ENCODE measurements around the gene NTN5.

GRCh38 chr19:48676487-48676886 is 3.7 kb upstream of the NTN5 start:
- TF ChIP-seq POLR2A (IDR thresholded peaks at IDR 0.05; ENCODE audit: low read depth, low read length) (no peak), POLR2AphosphoS5 (IDR thresholded peaks at IDR 0.05; ENCODE audit: low read depth, low read length) (no peak), SPI1 (IDR thresholded peaks at IDR 0.05; ENCODE audit: low read depth, low read length) (no peak), TAF1 (IDR thresholded peaks at IDR 0.05; ENCODE audit: low read depth, low read length) (no peak), PAX5 (IDR thresholded peaks at IDR 0.05; ENCODE audit: insufficient read depth, low read length, severe bottlenecking) (no peak), POU2F2 (IDR thresholded peaks at IDR 0.05; ENCODE audit: low read depth, low read length) (no peak)

Measured in GM12891 (cell line).